Stimulated activated CD8-positive, alpha-beta memory T cell treated with anti-CD3 and anti-CD28 coated beads, Interleukin-4, amount 100 ng/mL, for 1 hour (primary cell): ENCODE data around the gene XRCC6.
"Not testable (repeated sequence)": the region's sequence is repeated elsewhere in the genome, so short reads cannot be mapped to it uniquely, and the experiment has no call there.

Source experiments
- DNase-seq, 2 donors: peaks; one replicate each; pipeline ENCODE4 v3.0.0-alpha.2; 2020; ENCODE audit warnings: low read depth in 2 of 2, low spot score in 1 of 2

The XRCC6 gene

DNA sequence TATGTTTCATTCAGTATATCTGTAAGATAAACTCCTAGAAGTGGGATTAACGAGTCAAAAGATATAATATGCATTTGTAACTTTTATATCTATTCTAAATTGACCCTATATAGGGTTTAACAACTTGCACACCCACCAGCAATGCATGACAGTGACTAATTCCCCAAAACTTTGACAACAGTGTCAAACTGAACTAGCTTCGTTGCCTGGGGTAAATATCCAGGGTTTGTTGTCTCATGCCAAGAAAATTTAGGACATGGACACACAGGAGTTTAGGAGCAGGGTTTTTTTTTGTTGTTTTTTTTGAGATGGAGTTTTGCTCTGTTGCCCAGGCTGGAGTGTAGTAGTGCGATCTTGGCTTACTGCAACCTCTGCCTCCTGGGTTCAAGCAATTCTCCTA is 62.5 kb downstream of the XRCC6 start:
- DNase-seq: no peak

DNA sequence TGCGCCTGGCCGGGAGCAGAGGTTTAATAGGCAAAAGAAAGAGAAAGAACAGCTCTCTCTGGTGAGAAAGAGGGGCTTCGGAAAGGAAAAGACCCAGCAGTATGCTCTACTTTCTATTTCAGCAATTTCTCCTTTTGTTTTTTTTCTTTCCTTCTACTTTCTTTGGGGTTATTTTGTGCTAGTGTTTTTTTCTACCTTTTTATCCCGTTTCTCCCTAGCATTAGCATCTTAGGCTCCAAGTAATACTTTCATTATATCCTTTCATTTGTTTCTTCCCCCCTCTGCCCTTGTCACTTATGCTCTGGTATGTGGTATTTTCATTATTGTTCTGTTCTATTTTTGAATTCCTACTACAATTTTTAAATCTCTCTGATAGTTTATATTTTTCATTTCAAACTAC is 63.1 kb downstream of the XRCC6 start:
- no peak for DNase-seq

DNA sequence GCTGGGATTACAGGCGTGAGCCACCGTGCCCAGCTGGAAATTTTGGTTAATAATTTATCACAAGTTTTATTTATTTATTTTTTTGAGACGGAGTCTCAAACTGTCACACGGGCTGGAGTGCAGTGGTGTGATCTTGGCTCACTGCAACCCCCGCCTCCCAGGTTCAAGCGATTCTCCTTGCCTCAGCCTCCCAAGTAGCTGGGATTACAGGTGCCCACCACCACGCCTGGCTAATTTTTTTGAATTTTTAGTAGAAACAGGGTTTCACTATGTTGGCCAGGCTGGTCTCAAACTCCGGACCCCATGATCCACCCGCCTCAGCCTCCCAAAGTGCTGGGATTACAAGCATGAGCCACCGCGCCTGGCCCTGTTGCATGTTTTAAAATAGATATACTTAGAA is 65.8 kb downstream of the XRCC6 start:
- not testable (repeated sequence) for DNase-seq

DNA sequence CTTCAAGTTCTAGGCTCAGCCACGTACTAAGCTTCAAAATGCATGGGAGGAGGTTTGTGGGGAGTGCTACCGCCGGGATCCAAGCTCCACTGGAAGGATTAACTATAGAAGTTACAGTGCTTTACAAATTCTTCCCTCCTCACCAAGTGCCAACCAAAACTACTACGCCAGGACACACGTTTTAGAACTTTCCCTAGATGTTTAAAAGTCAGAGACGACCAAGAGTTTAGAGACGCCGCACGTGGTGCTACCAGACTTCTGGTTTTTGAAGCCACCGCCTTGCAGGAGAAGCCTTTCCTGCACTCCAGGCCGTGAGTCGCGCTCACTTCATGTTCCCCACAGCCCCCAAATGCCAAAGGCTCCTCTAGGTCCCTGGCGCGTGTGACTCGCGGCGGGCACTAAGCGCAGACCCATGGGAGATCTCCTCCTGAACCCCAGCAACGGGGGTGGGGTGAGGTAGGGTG is 66.8 kb downstream of the XRCC6 start:
- DNase-seq: no peak

DNA sequence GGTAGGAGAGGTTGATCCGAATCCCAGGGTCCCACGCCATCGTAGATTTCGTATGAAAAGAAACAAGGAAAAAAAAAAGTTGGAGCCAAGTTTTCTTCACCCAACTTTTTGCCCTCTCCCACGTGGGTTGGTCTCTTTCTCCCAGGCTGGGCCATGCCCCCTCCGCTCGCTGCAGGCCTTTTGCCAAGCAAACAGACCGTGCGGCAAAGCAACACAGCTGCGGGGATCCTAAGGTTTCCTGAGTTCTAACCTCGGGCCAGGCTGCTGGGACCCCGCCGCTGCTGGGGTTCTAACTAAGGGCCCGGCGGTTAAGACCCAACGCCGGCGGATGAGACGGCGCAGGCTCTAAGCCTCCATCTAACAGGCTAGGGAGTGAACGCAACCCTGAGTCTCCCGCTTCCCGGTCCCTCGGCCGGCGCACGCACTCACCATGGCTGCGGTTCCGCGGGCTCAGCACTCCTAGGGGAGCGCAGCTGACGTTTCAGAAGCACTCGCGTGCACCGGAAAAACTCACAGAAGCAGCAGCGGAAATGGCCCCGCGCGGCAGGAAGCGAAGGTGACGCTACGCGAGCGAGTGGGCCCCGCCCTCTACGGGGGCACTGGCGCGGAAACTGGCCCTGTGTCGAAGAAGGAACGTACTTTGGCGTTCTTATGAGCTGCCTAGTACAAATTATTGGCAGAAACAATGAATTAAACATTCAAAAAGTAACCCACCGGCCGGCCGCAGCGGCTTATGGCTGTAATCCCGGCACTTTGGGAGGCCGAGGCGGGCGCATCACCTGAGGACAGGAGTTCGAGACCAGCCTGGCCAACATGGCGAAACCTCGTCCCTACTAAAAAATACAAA is 67.5 kb downstream of the XRCC6 start, which contains the start of gene SNU13:
Gene SNU13 (minus strand): TSS at position 503 of the 847 bp plus-strand sequence. CDS start 71 bp downstream, at position 432.
- peak; percentile 75 to 84 for DNase-seq

DNA sequence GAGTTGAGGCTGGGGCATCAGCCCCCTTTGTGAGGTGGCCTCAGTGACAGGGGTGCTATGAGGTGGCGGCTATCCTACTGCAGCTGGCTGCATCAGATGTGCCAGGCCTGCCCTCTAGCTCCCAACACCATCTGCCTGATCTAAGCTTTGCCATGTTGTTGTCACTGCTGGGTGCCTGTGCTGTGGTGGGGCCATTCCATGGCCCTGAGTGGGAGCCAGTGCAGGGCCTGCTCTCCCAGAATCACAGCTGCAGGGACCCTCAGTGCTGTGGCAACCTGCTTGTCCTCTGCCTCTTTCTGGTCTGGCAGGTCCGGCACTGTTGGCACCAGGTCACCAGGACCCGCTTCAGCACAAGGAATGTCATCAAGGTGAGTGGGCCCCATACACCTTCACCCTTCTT is 69.4 kb downstream of the XRCC6 start:
- no peak for DNase-seq

DNA sequence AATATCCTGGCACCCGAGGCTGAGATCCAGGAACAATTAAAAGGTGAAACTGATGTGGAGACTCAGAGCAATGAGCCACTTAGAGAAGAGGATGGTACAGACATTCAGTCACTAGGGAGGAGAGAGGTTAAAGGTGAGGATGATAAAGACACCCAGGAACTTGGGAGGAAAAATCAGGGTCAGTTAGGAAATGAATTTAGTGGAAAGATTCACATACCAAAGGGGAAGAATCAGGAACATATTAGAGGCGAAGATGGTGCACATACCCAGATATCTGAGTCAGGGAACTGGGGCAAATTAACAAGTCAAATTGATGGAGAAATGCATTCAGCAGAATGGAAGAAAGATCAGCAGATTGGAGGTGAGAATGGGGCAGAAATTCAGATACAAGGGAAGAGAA is 74.1 kb downstream of the XRCC6 start:
- DNase-seq: no peak

DNA sequence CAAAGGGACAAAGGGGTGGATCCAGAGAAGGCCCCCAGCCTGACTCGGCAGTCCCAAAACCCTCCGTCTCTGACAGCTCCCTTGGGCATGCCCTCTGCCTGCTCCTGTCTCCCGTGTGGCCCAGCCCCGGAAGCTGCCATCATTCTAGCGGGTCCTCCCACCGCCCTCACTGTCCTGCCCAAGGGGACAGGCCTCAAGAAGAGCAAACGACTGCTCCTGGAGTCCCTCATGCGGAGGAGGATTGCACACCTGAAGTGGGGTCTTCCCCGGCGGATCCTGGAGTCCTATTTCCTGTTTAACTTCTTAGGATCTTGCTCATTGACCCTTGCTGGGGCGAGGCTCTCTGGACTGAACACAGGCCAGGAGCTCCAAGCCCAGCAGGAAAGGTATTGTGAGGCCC is 75.6 kb downstream of the XRCC6 start:
- no peak for DNase-seq

DNA sequence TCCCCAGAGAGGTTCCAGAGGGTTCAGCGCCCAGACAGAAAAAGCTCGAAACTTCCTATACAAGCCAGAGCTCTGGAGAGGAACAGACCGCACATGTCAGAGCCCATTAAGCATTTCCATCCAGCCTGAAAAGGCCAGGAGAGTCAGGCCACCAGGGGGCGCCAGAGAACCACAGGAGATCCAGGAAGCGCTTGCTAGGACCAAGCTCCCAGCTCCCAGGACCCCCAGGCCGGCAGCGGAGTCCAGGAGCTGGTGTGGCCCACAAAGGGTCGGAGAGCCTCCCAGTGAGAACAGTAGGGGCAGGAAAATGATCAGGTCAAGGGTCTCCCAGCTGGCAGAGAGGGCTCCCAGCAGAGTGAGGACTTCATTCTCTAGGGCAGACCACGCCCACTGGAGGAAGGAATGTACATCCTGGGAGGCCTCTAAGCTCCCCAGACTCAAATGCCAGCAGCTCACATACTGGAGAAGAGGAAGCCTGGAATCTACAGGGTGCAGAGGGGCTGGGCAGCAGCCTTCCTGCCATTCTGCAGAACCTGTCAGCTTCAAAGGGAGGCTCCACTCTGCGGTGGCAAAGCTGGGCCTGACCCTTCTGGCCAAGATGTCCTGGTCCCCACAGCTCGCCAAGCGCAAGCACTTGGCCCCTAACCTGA is 76.2 kb downstream of the XRCC6 start:
- peak; percentile 89 to 96 for DNase-seq

DNA sequence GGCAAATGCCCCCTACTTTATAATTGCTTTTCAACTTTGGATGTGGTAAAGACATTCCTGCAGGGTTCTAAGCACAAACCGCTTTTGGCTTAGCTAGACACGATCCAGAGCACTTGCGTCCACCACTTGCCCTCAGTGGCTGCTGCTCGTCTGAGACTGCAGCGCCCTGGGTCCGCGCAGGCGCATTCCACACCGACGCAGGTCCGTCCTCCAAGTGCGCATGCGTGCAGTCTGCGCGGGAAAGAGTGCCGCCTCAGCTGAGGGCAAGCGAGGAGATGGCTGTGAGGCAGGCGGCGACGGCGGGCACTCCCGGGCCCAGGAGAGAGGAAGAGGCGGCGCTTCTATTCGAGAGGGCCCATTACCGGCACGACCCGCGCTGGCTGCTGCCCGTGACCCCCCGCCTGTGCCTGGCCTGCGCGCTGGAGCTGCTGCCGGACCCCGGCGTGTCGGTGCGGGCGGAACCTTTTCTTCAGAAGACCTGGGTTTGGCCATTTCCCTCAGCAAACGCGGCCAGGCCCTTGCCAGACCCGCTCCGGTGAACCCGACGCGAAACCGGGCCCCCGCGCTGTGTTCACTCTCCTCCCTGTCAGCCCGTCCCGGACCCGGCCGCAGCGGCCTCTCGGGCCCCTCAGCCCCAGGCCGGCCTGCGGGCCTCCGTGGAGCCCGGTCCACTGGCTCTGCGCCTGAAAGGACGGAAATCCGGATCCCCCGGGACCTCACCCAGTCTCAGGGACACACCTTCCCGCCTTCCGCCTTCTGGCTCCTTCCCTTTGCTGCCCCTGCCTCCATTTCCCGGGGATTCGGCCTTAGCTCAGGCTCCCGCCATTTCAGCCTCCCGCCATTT is 78.4 kb downstream of the XRCC6 start, which contains the start of gene MEI1:
Gene MEI1 (plus strand): TSS at position 240 of the 844 bp plus-strand sequence. CDS start 36 bp downstream, at position 276.
- DNase-seq: peak; percentile 74 to 82

DNA sequence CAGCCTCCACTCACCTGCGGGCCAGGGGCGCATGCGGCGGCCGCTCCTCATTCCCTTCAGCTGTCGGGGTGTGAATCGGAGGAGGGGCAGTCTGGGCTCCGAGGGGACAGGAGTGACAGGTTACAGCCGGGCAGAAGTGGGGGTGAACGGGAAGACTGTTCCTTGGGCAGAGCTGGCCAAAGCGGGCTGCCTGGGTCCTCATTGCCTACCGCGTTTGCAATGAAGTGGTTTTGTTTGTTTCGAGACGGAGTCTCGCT is 78.9 kb downstream of the XRCC6 start:
- no peak for DNase-seq

DNA sequence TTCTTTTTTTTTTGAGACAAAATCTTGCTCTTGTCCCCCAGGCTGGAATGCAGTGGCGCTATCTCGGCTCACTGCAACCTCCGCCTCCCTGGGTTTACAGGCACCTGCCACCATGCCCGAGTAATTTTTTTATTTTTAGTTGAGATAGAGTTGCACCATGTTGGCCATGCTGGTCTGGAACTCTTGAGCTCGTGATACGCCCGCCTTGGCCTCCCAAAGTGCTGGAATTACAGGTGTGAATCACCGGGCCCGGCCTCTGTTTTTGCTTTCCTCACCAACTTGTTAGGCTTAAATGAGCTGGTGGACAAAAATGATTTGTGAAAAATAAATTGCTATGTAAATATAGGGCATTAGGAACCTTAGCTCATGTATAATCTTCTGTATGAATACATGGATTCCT is 81.7 kb downstream of the XRCC6 start:
- DNase-seq: no peak

DNA sequence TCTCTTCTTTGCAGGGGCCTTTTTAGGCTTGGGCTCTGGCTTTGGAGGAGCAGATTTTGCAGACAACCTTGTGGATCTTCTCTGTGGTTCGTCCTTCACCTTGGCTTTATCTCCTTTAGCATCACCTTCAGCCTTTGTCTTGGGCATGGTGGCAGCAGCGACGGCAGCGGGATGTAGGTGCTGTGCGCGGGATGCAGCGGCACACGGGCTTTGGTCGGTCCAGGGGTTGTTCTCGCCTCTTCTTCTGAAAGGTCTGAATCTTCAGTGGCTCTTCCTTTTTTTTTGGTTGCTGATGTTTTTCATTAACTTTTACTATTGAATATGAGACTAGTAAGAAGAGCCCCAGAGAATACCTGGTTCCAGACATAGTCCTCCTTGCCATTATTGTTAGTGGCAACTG is 88.2 kb downstream of the XRCC6 start:
- no peak for DNase-seq

DNA sequence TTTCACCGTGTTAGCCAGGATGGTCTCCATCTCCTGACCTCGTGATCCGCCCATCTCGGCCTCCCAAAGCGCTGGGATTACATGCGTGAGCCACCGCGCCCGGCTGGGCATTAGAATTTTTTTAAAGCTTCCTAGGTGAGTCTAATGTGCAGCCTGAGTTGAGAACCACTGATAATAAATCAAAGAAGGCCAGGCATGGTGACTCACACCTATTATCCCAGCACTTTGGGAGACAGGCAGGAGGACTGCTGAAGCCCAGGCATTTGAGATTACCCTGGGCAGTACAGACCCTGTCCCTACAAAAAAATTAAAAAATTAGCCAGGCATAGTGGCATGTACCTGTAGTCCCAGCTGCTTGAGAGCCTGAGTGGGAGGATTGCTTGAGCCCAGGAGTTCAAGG is 91.9 kb downstream of the XRCC6 start:
- DNase-seq: no peak
